ENCODE results near the gene PTPRT.

GRCh38 chr20:42432496-42433334 lies 757.0 kb downstream of the PTPRT start:
- TF ChIP-seq POLR2AphosphoS5 (IDR thresholded peaks at IDR 0.05; ENCODE audit: low read depth, low read length) (no peak), POLR2A (IDR thresholded peaks at IDR 0.05; ENCODE audit: low read depth, low read length) (no peak), TAF1 (IDR thresholded peaks at IDR 0.05; ENCODE audit: borderline replicate concordance, low read depth, low read length) (no peak)

All from GM12892 (cell line).